GM08714 (cell line): ENCODE data around the gene MALAT1.

ENCODE experiments used
- H3K4me3 ChIP-seq: fragments of 200-500 bp; sonication (Bioruptor generic); 2 replicates; pipeline ENCODE4 v1.5.1; 2014; ENCODE audit warnings: mild to moderate bottlenecking, low read length, inconsistent platforms
- ZNF274 ChIP-seq: IDR thresholded peaks from 2 replicates; pipeline ENCODE4 v1.6.1; 2012; ENCODE audit warnings: mild to moderate bottlenecking, low read depth, low read length

MALAT1 gene

DNA sequence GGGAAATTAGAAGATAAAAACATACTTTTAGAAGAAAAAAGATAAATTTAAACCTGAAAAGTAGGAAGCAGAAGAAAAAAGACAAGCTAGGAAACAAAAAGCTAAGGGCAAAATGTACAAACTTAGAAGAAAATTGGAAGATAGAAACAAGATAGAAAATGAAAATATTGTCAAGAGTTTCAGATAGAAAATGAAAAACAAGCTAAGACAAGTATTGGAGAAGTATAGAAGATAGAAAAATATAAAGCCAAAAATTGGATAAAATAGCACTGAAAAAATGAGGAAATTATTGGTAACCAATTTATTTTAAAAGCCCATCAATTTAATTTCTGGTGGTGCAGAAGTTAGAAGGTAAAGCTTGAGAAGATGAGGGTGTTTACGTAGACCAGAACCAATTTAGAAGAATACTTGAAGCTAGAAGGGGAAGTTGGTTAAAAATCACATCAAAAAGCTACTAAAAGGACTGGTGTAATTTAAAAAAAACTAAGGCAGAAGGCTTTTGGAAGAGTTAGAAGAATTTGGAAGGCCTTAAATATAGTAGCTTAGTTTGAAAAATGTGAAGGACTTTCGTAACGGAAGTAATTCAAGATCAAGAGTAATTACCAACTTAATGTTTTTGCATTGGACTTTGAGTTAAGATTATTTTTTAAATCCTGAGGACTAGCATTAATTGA lies 1.0 kb downstream of the MALAT1 start:
- H3K4me3 ChIP-seq = peak overlapping the region; percentile 99
- TF ChIP-seq ZNF274 = no peak

DNA sequence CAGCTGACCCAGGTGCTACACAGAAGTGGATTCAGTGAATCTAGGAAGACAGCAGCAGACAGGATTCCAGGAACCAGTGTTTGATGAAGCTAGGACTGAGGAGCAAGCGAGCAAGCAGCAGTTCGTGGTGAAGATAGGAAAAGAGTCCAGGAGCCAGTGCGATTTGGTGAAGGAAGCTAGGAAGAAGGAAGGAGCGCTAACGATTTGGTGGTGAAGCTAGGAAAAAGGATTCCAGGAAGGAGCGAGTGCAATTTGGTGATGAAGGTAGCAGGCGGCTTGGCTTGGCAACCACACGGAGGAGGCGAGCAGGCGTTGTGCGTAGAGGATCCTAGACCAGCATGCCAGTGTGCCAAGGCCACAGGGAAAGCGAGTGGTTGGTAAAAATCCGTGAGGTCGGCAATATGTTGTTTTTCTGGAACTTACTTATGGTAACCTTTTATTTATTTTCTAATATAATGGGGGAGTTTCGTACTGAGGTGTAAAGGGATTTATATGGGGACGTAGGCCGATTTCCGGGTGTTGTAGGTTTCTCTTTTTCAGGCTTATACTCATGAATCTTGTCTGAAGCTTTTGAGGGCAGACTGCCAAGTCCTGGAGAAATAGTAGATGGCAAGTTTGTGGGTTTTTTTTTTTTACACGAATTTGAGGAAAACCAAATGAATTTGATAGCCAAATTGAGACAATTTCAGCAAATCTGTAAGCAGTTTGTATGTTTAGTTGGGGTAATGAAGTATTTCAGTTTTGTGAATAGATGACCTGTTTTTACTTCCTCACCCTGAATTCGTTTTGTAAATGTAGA lies 1.7 kb downstream of the MALAT1 start:
- peak overlapping the region; percentile 99 for H3K4me3 ChIP-seq
- no peak for TF ChIP-seq ZNF274

DNA sequence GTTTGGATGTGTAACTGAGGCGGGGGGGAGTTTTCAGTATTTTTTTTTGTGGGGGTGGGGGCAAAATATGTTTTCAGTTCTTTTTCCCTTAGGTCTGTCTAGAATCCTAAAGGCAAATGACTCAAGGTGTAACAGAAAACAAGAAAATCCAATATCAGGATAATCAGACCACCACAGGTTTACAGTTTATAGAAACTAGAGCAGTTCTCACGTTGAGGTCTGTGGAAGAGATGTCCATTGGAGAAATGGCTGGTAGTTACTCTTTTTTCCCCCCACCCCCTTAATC lies 2.3 kb downstream of the MALAT1 start:
- TF ChIP-seq ZNF274 = no peak
- peak overlapping the region; percentile 99 for H3K4me3 ChIP-seq

DNA sequence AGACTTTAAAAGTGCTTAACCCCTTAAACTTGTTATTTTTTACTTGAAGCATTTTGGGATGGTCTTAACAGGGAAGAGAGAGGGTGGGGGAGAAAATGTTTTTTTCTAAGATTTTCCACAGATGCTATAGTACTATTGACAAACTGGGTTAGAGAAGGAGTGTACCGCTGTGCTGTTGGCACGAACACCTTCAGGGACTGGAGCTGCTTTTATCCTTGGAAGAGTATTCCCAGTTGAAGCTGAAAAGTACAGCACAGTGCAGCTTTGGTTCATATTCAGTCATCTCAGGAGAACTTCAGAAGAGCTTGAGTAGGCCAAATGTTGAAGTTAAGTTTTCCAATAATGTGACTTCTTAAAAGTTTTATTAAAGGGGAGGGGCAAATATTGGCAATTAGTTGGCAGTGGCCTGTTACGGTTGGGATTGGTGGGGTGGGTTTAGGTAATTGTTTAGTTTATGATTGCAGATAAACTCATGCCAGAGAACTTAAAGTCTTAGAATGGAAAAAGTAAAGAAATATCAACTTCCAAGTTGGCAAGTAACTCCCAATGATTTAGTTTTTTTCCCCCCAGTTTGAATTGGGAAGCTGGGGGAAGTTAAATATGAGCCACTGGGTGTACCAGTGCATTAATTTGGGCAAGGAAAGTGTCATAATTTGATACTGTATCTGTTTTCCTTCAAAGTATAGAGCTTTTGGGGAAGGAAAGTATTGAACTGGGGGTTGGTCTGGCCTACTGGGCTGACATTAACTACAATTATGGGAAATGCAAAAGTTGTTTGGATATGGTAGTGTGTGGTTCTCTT lies 2.8 kb downstream of the MALAT1 start:
- TF ChIP-seq ZNF274 = no peak
- peak overlapping the region; percentile 99 for H3K4me3 ChIP-seq

DNA sequence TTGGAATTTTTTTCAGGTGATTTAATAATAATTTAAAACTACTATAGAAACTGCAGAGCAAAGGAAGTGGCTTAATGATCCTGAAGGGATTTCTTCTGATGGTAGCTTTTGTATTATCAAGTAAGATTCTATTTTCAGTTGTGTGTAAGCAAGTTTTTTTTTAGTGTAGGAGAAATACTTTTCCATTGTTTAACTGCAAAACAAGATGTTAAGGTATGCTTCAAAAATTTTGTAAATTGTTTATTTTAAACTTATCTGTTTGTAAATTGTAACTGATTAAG lies 3.4 kb downstream of the MALAT1 start:
- TF ChIP-seq ZNF274 = no peak
- peak overlapping the region; percentile 99; the same call in 1 of the 2 replicates for H3K4me3 ChIP-seq

DNA sequence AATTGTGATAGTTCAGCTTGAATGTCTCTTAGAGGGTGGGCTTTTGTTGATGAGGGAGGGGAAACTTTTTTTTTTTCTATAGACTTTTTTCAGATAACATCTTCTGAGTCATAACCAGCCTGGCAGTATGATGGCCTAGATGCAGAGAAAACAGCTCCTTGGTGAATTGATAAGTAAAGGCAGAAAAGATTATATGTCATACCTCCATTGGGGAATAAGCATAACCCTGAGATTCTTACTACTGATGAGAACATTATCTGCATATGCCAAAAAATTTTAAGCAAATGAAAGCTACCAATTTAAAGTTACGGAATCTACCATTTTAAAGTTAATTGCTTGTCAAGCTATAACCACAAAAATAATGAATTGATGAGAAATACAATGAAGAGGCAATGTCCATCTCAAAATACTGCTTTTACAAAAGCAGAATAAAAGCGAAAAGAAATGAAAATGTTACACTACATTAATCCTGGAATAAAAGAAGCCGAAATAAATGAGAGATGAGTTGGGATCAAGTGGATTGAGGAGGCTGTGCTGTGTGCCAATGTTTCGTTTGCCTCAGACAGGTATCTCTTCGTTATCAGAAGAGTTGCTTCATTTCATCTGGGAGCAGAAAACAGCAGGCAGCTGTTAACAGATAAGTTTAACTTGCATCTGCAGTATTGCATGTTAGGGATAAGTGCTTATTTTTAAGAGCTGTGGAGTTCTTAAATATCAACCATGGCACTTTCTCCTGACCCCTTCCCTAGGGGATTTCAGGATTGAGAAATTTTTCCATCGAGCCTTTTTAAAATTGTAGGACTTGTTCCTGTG lies 3.9 kb downstream of the MALAT1 start:
- TF ChIP-seq ZNF274 = no peak

DNA sequence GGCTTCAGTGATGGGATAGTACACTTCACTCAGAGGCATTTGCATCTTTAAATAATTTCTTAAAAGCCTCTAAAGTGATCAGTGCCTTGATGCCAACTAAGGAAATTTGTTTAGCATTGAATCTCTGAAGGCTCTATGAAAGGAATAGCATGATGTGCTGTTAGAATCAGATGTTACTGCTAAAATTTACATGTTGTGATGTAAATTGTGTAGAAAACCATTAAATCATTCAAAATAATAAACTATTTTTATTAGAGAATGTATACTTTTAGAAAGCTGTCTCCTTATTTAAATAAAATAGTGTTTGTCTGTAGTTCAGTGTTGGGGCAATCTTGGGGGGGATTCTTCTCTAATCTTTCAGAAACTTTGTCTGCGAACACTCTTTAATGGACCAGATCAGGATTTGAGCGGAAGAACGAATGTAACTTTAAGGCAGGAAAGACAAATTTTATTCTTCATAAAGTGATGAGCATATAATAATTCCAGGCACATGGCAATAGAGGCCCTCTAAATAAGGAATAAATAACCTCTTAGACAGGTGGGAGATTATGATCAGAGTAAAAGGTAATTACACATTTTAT lies 4.6 kb downstream of the MALAT1 start:
- H3K4me3 ChIP-seq = peak overlapping the region; percentile 99

More for the DNA sequence above, 3.9 kb downstream of the MALAT1 start:
- H3K4me3 ChIP-seq = peak overlapping the region; percentile 99

DNA sequence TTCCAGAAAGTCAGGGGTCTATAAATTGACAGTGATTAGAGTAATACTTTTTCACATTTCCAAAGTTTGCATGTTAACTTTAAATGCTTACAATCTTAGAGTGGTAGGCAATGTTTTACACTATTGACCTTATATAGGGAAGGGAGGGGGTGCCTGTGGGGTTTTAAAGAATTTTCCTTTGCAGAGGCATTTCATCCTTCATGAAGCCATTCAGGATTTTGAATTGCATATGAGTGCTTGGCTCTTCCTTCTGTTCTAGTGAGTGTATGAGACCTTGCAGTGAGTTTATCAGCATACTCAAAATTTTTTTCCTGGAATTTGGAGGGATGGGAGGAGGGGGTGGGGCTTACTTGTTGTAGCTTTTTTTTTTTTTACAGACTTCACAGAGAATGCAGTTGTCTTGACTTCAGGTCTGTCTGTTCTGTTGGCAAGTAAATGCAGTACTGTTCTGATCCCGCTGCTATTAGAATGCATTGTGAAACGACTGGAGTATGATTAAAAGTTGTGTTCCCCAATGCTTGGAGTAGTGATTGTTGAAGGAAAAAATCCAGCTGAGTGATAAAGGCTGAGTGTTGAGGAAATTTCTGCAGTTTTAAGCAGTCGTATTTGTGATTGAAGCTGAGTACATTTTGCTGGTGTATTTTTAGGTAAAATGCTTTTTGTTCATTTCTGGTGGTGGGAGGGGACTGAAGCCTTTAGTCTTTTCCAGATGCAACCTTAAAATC lies 5.3 kb downstream of the MALAT1 start:
- TF ChIP-seq ZNF274 = no peak
- H3K4me3 ChIP-seq = peak overlapping the region; percentile 99

More for the DNA sequence above, 4.6 kb downstream of the MALAT1 start:
- TF ChIP-seq ZNF274 = no peak

DNA sequence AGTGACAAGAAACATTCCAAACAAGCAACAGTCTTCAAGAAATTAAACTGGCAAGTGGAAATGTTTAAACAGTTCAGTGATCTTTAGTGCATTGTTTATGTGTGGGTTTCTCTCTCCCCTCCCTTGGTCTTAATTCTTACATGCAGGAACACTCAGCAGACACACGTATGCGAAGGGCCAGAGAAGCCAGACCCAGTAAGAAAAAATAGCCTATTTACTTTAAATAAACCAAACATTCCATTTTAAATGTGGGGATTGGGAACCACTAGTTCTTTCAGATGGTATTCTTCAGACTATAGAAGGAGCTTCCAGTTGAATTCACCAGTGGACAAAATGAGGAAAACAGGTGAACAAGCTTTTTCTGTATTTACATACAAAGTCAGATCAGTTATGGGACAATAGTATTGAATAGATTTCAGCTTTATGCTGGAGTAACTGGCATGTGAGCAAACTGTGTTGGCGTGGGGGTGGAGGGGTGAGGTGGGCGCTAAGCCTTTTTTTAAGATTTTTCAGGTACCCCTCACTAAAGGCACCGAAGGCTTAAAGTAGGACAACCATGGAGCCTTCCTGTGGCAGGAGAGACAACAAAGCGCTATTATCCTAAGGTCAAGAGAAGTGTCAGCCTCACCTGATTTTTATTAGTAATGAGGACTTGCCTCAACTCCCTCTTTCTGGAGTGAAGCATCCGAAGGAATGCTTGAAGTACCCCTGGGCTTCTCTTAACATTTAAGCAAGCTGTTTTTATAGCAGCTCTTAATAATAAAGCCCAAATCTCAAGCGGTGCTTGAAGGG lies 6.0 kb downstream of the MALAT1 start:
- peak overlapping the region; percentile 99 for H3K4me3 ChIP-seq
- no peak for TF ChIP-seq ZNF274

DNA sequence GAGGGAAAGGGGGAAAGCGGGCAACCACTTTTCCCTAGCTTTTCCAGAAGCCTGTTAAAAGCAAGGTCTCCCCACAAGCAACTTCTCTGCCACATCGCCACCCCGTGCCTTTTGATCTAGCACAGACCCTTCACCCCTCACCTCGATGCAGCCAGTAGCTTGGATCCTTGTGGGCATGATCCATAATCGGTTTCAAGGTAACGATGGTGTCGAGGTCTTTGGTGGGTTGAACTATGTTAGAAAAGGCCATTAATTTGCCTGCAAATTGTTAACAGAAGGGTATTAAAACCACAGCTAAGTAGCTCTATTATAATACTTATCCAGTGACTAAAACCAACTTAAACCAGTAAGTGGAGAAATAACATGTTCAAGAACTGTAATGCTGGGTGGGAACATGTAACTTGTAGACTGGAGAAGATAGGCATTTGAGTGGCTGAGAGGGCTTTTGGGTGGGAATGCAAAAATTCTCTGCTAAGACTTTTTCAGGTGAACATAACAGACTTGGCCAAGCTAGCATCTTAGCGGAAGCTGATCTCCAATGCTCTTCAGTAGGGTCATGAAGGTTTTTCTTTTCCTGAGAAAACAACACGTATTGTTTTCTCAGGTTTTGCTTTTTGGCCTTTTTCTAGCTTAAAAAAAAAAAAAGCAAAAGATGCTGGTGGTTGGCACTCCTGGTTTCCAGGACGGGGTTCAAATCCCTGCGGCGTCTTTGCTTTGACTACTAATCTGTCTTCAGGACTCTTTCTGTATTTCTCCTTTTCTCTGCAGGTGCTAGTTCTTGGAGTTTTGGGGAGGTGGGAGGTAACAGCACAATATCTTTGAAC lies 6.8 kb downstream of the MALAT1 start:
- TF ChIP-seq ZNF274 = no peak
- H3K4me3 ChIP-seq = peak overlapping the region; percentile 99

DNA sequence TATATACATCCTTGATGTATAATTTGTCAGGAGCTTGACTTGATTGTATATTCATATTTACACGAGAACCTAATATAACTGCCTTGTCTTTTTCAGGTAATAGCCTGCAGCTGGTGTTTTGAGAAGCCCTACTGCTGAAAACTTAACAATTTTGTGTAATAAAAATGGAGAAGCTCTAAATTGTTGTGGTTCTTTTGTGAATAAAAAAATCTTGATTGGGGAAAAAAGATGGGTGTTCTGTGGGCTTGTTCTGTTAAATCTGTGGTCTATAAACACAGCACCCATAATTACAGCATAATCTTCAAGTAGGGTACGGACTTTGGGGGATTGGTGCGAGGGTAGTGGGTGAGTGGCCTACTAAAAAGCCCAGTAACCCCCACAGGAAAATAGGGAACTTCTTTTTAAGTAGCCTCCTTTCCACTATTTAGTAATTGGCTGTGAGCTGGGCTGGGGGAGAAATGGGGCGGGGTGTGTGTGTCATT lies 7.5 kb downstream of the MALAT1 start:
- peak overlapping the region; percentile 99 for H3K4me3 ChIP-seq
- TF ChIP-seq ZNF274 = no peak
